Pulmonary artery endothelial cell (primary cell): ENCODE data around the gene IQGAP3. TPM values are rescaled to one million over a fixed set of nuclear protein-coding genes. Genes with fewer than 3 reads are reported as not detected.

Experiments used
- DNase-seq: peaks from one replicate; pipeline ENCODE4 v3.0.0-alpha.2; 2011; ENCODE audit warnings: low read depth, low spot score
- total RNA-seq: library from RNA; depleted of rRNA; stranded (reverse); fragments of >200 nt; gene quantifications from 2 replicates; pipeline ENCODE4 v1.2.3, GENCODE V29; 2014

The IQGAP3 gene
- total RNA-seq, 1 donor from 2014 or later, result 19.1 TPM

DNA sequence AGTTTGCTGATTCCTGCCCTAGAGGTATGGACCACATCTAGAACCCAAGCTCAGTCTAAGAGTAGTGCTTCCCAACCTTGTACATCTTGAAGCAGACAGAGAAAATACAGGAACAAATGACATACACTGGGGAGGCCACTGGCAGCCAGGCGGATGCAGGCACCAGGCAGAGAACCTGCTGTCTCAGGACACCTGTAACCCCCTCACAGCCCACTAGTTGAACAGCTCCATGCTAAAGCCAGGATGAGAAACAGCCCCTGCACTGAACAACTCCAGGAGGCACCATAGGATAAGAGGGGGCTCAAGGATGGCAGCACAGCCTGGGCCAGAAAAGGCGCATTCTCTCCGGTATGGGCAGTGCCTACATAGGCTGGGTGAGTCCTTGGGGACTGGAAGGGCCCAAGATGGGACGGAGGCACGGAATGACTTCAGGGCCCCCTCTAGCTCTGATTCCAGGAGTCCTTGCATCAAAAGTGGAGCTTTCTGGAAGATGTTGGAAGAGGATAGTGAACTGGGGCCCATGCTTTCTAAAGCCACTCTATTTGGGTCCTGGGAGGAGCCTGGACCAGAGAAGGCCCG, 87.8 kb downstream of the IQGAP3 start:
- no peak for DNase-seq

DNA sequence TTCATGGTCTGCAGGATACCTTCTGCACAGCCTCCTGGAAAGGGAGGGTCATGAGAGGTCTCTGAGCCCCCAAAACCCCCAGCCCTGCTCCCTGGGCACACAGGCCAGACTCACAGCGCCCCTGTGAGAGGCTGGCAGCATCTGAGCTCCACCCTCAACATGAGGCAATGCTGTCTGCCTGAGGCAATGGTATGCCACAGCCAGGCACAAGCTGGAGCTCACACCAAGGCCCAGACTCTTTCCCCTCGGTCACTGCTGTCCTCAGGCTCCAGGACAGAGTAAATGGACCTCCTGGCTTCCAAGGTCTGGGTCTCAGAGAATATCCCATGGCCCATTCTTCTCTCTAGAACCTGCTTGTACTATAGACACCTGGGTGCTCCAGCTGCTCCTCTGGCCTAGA, 89.0 kb downstream of the IQGAP3 start:
- no peak for DNase-seq

DNA sequence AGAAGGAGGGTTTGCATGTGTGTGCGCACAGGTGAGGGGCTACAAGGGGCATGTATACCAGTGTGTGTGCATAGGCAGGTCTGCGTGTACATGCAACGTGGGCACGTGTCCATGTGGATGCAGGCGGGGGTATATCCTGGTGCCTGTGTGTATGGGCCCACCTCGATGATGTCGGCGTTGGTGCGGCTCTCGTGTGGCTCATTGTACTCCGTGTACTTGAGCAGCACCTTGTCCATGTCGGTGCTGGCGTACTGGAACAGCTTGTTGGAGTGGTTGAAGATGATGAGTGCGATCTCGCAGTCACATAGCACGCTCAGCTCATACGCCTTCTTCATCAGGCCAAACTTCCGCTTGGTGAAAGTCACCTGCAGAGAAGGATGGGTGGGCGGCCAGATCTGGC, 90.1 kb downstream of the IQGAP3 start:
- DNase-seq, result no peak

DNA sequence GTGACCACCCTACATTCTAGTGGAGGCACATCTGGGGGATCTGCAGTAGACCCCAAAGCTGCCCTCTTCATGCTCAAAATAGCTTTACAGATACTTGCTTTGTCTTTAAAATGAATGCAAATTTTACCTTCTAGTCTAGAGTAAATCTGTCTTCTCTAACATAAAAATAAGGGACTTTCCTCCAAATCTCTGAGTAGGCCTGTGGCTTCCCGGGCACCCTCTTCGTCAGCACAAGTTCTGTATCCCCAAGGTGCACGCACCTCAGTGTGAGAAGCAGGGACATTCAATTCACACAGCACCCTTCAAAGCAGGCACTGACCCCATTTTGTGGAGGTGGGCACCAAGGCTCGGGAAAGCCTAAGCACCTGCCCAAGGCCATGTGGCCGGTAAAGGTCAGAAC, 90.8 kb downstream of the IQGAP3 start:
- DNase-seq, result no peak

DNA sequence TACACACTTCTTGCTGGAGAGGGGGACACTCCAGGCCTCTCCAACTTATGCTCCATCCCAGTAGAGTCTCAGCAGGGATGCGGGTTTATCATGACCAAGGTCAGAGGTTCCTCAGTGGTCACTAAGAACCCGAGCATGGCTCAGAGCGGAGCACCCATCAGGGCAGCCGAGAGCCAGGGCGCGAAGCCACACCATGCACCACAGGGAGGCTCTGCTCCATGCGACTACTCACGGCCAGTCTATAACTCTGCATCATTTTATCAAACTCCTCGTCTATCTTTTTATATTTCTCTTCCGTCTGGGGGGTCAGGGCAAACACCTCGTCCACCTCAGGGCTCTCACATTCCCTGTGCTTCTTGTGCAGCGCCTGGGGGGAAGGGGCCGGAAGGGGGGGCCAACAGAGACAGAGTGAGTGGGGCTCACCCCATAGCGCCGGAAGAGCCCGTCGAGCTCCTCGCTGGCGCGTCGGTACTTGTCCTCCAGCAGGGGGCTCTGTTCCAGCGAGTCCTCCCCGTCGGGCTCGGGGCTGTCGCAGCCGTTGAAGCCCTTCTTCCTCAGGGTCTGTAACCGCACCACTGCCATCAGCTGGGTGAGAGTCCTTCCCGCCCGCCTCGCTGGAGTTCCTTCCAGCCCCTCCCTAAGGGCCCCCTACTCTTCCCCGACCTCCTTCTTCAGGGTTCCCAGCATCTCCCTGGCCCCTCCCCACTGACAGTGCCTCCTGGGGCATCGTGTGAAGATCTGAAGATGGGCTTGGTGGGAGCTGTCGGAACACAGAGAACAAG, 91.8 kb downstream of the IQGAP3 start:
- no peak for DNase-seq

DNA sequence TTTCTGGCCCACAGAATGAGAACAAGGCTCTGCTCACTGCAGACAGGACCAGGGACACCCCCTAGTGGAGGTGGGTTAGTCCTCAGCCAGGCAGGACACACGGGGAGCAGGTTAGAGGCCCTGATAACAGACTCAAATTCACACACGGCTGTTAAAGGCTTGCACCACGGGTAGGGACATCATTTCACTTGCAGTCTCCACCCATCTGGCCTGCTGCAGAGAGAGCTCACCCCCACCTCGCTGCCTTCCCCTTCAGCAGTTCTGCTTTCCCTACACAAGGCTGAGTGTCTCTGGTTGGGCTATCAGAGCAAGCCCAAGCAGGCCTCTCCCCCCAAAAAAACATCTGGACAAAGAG, 92.4 kb downstream of the IQGAP3 start:
- no peak for DNase-seq

DNA sequence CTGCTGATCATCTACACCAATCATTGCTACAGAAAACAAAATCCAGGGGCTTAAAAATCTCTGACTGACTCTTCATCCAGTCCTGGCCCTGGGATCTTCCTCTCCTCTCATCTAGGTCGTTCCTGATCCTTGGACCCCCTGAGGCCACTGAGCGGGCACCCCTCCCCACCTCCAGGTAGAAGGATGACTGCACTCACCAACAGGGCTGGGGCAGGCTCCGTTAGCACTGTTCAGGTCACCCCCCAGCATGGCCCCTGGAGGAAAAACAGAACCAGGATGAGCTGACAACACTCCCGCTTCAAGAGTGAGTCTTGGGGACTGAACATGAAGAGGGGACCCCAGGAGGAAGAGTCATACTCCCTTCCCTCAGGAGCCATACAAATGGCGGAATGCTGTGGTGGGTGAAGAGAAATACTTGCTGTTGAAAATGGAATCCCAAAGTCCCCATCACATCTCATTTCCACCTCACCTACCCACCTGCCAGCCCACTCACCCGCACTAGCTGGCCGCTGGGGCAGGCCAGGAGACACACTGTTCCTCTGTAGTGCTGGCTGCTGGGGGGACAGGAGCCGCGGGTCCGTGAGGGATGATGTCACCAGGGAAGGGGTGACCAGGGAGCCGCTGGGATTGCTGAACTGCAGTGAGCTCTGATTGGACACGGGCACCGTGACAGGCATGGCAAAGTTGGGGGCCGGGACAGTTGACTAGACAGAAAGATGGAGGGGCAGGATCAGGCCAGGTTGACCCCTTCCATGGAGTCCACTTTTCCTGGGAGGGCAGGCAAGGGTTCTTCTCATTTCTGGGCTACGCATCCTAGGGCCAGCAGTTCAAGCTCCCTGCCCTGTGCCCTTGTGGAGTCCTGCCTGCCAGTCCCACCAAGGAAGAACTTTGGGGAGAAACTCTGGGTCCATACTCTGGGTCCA, 93.0 kb downstream of the IQGAP3 start:
- no peak for DNase-seq

DNA sequence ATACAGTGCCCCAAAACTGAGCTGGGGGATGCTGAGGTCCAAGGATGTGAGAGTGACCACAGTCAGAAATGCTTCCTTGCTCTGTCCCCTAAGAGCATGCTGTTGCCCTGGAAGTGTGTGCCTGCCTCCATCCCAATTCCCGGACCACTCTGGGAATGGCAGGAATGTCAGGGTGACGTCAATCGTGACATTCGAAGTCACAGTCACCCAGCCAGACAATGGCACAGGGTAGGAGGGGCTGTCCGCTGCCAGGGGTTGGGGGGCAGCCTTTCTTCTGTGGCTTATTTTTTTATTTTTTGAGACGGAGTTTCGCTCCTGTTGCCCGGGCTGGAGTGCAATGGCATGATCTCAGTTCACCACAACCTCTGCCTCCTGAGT, 94.1 kb downstream of the IQGAP3 start:
- no peak for DNase-seq

DNA sequence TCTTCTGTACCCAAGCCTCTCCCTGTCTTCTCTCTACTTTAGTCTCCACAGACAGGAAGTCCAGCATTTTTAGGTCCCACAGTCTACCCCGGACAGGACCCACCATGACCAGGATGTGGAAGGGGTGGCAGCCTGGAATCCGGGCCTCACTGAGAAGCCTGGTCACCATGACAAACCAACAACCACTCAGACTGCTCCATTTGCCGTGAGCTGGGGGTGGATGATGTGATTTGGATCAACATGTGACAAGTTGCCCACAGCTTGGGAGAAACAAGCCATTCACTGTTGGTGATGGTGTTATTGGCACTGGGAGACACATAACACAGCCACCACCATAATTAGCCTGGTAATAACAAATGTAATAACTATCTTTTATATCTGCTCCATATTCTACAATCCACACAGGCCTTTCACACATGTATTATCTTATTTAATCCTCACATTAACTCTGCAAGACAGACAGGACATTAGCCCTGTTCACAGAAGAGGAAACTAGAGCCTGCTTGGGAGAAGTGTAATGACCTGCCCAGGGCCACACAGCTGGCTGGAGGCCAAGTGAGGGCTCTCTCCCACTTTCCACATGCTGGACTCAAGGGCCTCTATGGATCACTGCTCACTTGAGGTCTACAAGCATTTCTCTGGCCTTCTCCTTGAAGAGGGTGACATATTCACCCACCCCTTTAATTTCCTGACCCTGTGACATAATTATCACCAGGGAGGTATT, 94.7 kb downstream of the IQGAP3 start:
- DNase-seq, result no peak

DNA sequence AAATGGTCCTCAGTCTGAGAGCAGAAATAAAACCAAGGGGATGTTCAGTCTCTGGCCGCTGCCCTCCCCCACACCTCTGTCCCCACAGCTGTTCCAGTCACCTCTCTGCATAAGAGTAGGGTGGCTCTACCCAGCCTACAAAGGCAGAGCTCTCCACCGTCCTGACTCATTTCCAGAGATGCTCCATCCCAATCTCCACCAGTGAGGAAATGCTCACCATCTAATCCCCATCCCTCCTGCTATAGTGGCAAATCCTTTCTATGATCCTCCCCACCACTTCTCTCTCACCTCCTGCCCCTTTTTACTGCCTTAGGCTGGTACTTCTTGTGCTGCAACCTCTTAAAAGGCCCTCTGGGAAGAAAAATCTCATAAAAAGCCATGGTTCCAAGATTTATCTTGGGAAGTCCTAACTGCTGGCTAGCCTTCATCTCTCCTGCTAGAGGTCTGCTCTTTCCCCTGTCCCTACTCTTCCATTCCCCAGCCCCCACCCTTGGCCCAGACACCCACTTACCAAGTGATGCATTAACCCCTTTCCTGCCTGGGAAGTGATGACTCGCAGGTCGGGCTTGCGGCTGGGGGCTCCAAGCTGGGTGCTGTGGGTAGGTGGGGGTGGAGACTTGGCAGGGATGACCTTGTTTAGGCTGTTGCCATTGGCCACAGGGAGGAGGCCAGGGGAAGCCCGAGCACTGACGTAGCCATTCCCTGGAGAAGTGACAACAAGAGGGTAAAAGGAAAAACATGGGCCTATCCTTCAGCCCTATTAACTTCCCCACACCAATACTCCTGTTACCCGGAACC, 95.7 kb downstream of the IQGAP3 start:
- DNase-seq, result no peak

DNA sequence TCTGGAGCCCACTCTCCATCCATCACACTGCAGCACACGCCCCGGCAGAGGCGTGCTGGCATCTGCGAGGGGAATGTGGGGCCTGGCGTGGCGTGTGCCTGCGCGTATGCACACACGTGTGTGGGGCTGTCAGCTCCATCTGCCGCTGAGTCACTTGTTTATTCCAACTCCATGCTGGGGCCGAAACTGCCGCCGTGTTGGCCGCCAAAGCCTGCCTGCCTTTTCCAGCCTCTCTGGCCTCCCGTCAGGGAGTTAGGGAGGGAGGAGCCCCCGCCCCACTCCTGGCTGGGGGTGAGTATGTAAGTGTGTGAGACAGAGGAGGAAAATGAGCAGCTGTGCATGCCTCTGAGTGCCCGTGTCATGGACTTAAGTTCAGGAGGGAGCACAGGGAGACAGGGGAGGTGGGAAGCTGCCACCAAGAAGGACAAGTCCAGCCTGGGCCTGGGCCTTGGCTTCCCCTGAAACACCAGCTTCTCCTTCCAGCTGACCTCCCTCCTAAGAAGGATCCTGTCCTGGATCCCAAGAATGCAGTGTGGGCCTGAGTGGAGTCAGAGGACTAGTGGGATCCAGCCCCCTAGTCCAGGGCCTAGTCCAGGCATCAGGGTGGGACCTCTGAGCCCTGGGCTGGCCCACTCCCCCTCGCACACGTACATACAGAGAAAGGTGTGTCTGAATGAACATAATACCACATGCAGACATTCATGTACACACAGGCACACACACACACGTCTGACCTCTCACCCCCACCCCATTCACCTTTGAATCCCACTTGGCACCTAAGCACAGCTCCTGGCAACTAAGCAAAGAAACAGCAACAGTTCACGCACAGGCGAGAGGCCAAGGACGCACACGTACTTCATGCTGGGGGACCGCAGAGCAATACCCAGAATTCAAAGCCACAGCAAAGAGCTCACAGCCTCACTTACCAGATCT, 96.5 kb downstream of the IQGAP3 start:
- no peak for DNase-seq

Other genes with a start within 250 kb of the IQGAP3 start
- gene CCT3, start 234.3 kb downstream of the IQGAP3 start, total RNA-seq, result 627 and 951 TPM in 2 replicates
- not detected in 2 replicates for gene TSACC, start 234.0 kb downstream of the IQGAP3 start, total RNA-seq
- gene RHBG, start 203.4 kb downstream of the IQGAP3 start, total RNA-seq, result not detected in 2 replicates
- gene MEF2D, start 71.8 kb downstream of the IQGAP3 start, total RNA-seq, result 3.8 and 4.7 TPM in 2 replicates
- gene TTC24, start 7.2 kb upstream of the IQGAP3 start, total RNA-seq, result not detected in 2 replicates
- 97.7 and 126 TPM in 2 replicates for gene NAXE, start 19.2 kb upstream of the IQGAP3 start, total RNA-seq
- gene GPATCH4, start 28.9 kb upstream of the IQGAP3 start, total RNA-seq, result 27.2 and 45.6 TPM in 2 replicates
- not detected in 2 replicates for gene HAPLN2, start 46.9 kb upstream of the IQGAP3 start, total RNA-seq
- not detected in 2 replicates for gene BCAN, start 69.6 kb upstream of the IQGAP3 start, total RNA-seq
- 285 and 293 TPM in 2 replicates for gene NES, start 104.8 kb upstream of the IQGAP3 start, total RNA-seq
- gene CRABP2, start 133.0 kb upstream of the IQGAP3 start, total RNA-seq, result 0.11 and 0.46 TPM in 2 replicates
- 7.5 and 7.9 TPM in 2 replicates for gene METTL25B, start 155.9 kb upstream of the IQGAP3 start, total RNA-seq
- gene ISG20L2, start 156.2 kb upstream of the IQGAP3 start, total RNA-seq, result 9.6 and 10.1 TPM in 2 replicates
- gene MRPL24, start 168.5 kb upstream of the IQGAP3 start, total RNA-seq, result 56.2 and 66.9 TPM in 2 replicates
- gene HDGF, start 179.1 kb upstream of the IQGAP3 start, total RNA-seq, result 206 and 293 TPM in 2 replicates
- 14.8 and 18.8 TPM in 2 replicates for gene PRCC, start 195.0 kb upstream of the IQGAP3 start, total RNA-seq
- 0.20 and 0.28 TPM in 2 replicates for gene SH2D2A, start 244.3 kb upstream of the IQGAP3 start, total RNA-seq